Measurements from ENCODE around the gene TUSC2.

- TF ChIP-seq, protein P1, sequence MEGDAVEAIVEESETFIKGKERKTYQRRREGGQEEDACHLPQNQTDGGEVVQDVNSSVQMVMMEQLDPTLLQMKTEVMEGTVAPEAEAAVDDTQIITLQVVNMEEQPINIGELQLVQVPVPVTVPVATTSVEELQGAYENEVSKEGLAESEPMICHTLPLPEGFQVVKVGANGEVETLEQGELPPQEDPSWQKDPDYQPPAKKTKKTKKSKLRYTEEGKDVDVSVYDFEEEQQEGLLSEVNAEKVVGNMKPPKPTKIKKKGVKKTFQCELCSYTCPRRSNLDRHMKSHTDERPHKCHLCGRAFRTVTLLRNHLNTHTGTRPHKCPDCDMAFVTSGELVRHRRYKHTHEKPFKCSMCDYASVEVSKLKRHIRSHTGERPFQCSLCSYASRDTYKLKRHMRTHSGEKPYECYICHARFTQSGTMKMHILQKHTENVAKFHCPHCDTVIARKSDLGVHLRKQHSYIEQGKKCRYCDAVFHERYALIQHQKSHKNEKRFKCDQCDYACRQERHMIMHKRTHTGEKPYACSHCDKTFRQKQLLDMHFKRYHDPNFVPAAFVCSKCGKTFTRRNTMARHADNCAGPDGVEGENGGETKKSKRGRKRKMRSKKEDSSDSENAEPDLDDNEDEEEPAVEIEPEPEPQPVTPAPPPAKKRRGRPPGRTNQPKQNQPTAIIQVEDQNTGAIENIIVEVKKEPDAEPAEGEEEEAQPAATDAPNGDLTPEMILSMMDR (IDR thresholded peaks at IDR 0.05; ENCODE audit: poor library complexity, severe bottlenecking) = no peak
- TF ChIP-seq, protein P2, sequence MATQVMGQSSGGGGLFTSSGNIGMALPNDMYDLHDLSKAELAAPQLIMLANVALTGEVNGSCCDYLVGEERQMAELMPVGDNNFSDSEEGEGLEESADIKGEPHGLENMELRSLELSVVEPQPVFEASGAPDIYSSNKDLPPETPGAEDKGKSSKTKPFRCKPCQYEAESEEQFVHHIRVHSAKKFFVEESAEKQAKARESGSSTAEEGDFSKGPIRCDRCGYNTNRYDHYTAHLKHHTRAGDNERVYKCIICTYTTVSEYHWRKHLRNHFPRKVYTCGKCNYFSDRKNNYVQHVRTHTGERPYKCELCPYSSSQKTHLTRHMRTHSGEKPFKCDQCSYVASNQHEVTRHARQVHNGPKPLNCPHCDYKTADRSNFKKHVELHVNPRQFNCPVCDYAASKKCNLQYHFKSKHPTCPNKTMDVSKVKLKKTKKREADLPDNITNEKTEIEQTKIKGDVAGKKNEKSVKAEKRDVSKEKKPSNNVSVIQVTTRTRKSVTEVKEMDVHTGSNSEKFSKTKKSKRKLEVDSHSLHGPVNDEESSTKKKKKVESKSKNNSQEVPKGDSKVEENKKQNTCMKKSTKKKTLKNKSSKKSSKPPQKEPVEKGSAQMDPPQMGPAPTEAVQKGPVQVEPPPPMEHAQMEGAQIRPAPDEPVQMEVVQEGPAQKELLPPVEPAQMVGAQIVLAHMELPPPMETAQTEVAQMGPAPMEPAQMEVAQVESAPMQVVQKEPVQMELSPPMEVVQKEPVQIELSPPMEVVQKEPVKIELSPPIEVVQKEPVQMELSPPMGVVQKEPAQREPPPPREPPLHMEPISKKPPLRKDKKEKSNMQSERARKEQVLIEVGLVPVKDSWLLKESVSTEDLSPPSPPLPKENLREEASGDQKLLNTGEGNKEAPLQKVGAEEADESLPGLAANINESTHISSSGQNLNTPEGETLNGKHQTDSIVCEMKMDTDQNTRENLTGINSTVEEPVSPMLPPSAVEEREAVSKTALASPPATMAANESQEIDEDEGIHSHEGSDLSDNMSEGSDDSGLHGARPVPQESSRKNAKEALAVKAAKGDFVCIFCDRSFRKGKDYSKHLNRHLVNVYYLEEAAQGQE (IDR thresholded peaks at IDR 0.05; ENCODE audit: borderline replicate concordance) = no peak
Measured at GRCh38 chr3:50358355-50358910, 30.4 kb upstream of the TUSC2 start.

Data from neural cell (in vitro differentiated cells).